GM21723 (cell line): ENCODE results near the gene BROX.

Experiments
- ATAC-seq: cut with Tn5 transposase; IDR thresholded peaks from one replicate; pipeline ENCODE4 v1.9.1; 2021; ENCODE audit warnings: mild to moderate bottlenecking, moderate library complexity; ENCODE audit not compliant: unreplicated experiment

BROX gene

GRCh38 chr1:222772996-222773379, 60.6 kb downstream of the BROX start:
- ATAC-seq, result peak; percentile 71

DNA sequence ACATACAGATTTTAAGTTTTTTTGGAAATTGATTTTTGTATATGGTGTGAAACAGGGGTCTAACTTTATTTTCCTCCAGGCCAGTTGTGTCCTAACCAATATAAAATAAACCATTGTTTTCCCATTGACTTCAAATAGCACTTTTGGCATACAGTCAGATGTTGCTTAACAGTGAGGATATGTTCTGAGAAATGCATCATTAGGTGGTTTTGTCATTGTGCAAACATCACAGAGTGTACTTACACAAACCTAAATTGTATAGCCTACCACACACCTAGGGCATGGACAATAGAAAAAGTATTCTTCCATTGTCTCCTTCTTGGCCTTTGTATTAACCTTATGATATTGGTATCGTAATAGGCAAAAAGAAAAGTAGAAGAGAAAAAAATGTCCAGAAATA, 65.1 kb downstream of the BROX start:
- ATAC-seq, result no peak

- no peak for ATAC-seq
Observed at GRCh38 chr1:222777977-222778376, 65.6 kb downstream of the BROX start.

DNA sequence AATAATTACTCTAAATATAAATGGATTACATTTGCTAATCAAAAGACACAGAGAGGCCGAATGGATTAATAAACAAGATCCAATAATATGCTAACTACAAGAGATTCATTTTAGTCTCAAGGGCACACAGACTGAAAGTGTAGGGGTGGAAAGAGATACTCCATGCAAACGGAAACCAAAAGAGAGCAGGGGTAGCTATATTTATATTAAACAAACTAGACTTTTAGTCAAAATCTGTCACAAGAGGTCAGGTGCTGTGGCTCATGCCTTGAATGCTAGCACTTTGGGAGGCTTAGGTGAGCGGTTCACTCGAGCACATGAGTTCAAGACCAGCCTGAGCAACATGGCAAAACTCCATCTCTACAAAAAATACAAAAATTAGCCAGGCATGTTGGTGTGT, 68.9 kb downstream of the BROX start:
- peak; percentile 70 for ATAC-seq

GRCh38 chr1:222783051-222783450, 70.7 kb downstream of the BROX start:
- ATAC-seq, result no peak

- ATAC-seq, result no peak
Observed at GRCh38 chr1:222784371-222784770, 72.0 kb downstream of the BROX start.
